Thymus (tissue), 11 donors: ENCODE measurements around the gene SSTR5. TPM values are rescaled to one million over a fixed set of nuclear protein-coding genes. Genes with fewer than 3 reads are reported as not detected.
"Not testable (repeated sequence)": the region's sequence is repeated elsewhere in the genome, so short reads cannot be mapped to it uniquely, and the experiment has no call there.

Source experiments
- DNase-seq, 9 donors: peaks; one replicate each; pipeline ENCODE4 v3.0.0-alpha.2; 2013; ENCODE audit warnings: low spot score in 9 of 9, low read depth in 6 of 9, missing footprints in 1 of 9
- H3K27ac ChIP-seq, 2 donors: one replicate each; pipeline ENCODE4 v1.5.1; 2013; ENCODE audit warnings: control low read depth in 1 of 2, low read depth in 1 of 2, low read length in 1 of 2, mild to moderate bottlenecking in 1 of 2, moderate library complexity in 1 of 2
- H3K27me3 ChIP-seq, 2 donors: one replicate each; pipeline ENCODE4 v1.5.1; 2013; ENCODE audit warnings: low read length in 1 of 2; ENCODE audit not compliant: control insufficient read depth in 2 of 2, insufficient read depth in 1 of 2
- H3K36me3 ChIP-seq, 2 donors: one replicate each; pipeline ENCODE4 v1.5.1; 2013; ENCODE audit warnings: low read length in 1 of 2, mild to moderate bottlenecking in 1 of 2, moderate library complexity in 1 of 2; ENCODE audit not compliant: control insufficient read depth in 2 of 2, insufficient read depth in 2 of 2
- H3K4me1 ChIP-seq, 2 donors: one replicate each; pipeline ENCODE4 v1.5.1; 2013; ENCODE audit warnings: low read length in 2 of 2; ENCODE audit not compliant: control insufficient read depth in 2 of 2, insufficient read depth in 2 of 2
- H3K4me3 ChIP-seq, 2 donors: one replicate each; pipeline ENCODE4 v1.5.1; 2013; ENCODE audit warnings: low read length in 2 of 2, control low read depth in 1 of 2, mild to moderate bottlenecking in 1 of 2
- H3K9me3 ChIP-seq, 2 donors: one replicate each; pipeline ENCODE4 v1.5.1; 2013; ENCODE audit warnings: low read length in 1 of 2, mild to moderate bottlenecking in 1 of 2; ENCODE audit not compliant: control insufficient read depth in 2 of 2, insufficient read depth in 1 of 2
- WGBS: extraction: QIAGEN DNeasy Blood & Tissue Kit; methylation state at CpG from one replicate; pipeline ENCODE4 v1.1.7; 2013; 5-methylcytosine and 5-hydroxymethylcytosine counted together
- polyA plus RNA-seq: library from polyadenylated mRNA; stranded (reverse); fragments of 200-250 nt; gene quantifications from one replicate; pipeline ENCODE4 v1.2.3, GENCODE V29; 2013
- total RNA-seq: library from RNA; stranded (reverse); fragments of 120-200 nt; gene quantifications from one replicate; pipeline ENCODE4 v1.2.4, GENCODE V29; 2013
- donor health status: healthy.

The SSTR5 gene
- total and polyA plus RNA-seq, 2 donors, result not detected

GRCh38 chr16:1089822-1090619 lies 17.5 kb downstream of the SSTR5 start:
- 41% methylated on average over 38 of the region's 38 CpGs for WGBS
- no peaks in the 10 kb centered on the region for H3K36me3 ChIP-seq
- peaks cover 4 to 39% of the 10 kb centered on the region in 2 donors for H3K9me3 ChIP-seq
- no peak overlapping the region for H3K27ac ChIP-seq
- H3K4me3 ChIP-seq, result no peak overlapping the region
- no peak for DNase-seq
- peaks cover 2 to 29% of the 10 kb centered on the region in 2 donors for H3K27me3 ChIP-seq
- H3K4me1 ChIP-seq, result no peaks in the 10 kb centered on the region

- DNase-seq, result no peak
- H3K27ac ChIP-seq, result no peak overlapping the region
- H3K4me1 ChIP-seq, result no peaks in the 10 kb centered on the region
- WGBS, result 55% methylated on average over 27 of the region's 27 CpGs
- peaks cover 2 to 29% of the 10 kb centered on the region in 2 donors for H3K27me3 ChIP-seq
- no peaks in the 10 kb centered on the region for H3K36me3 ChIP-seq
- no peak overlapping the region for H3K4me3 ChIP-seq
- H3K9me3 ChIP-seq, result peaks cover 4 to 31% of the 10 kb centered on the region in 2 donors
These were observed 18.4 kb downstream of the SSTR5 start for GRCh38 chr16:1090620-1091587.

DNA sequence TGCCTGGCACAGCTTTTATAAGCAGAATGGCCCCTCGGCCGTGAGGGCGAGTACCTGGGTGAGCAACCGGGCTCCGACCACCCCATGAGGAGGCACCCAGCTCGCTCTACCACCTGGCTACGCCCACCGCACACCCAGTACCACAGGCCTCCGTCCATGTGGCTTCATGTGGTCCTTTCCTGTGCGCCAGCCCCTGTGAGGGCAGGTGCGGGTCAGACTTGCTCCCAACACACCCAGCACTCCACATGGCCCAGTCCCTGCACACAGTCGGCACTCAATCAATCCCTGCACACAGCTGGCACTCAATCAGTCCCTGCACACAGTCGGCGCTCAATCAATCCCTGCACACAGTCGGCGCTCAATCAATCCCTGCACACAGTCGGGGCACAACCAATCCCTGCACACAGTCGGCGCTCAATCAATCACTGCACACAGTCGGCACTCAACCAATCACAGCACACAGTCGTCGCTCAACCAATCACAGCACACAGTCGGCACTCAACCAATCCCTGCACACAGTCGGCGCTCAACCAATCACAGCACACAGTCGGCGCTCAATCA lies 19.5 kb downstream of the SSTR5 start:
- WGBS, result 98% methylated on average over 27 of the region's 27 CpGs
- Histone ChIP-seq H3K27me3 (peaks cover 2 to 29% of the 10 kb centered on the region in 2 donors), H3K27ac (no peak overlapping the region), H3K9me3 (peaks cover 4 to 31% of the 10 kb centered on the region in 2 donors), H3K4me1 (no peaks in the 10 kb centered on the region), H3K4me3 (no peak overlapping the region), H3K36me3 (no peaks in the 10 kb centered on the region)
- no peak for DNase-seq

- not testable (repeated sequence) for DNase-seq, H3K4me1 ChIP-seq, H3K36me3 ChIP-seq, H3K27ac ChIP-seq, H3K4me3 ChIP-seq
- peaks cover 2 to 29% of the 10 kb centered on the region in 2 donors for H3K27me3 ChIP-seq
- WGBS, result 96% methylated on average over 33 of the region's 40 CpGs
- H3K9me3 ChIP-seq, result peaks cover 4 to 31% of the 10 kb centered on the region in 2 donors
These were observed 20.2 kb downstream of the SSTR5 start for GRCh38 chr16:1092685-1093283.

GRCh38 chr16:1093284-1094123 lies 21.0 kb downstream of the SSTR5 start:
- WGBS, result 48% methylated on average over 85 of the region's 85 CpGs
- H3K9me3 ChIP-seq, result peaks cover 4 to 25% of the 10 kb centered on the region in 2 donors
- H3K4me3 ChIP-seq, result no peak overlapping the region
- H3K27me3 ChIP-seq, result peaks cover 2 to 31% of the 10 kb centered on the region in 2 donors
- peak in 2 of 9 donors; percentile 7 to 8 for DNase-seq
- no peaks in the 10 kb centered on the region for H3K36me3 ChIP-seq
- H3K4me1 ChIP-seq, result no peaks in the 10 kb centered on the region
- no peak overlapping the region for H3K27ac ChIP-seq

- no peaks in the 10 kb centered on the region for H3K36me3 ChIP-seq
- no peak for DNase-seq
- peaks cover 3 to 32% of the 10 kb centered on the region in 2 donors for H3K27me3 ChIP-seq
- no peak overlapping the region for H3K27ac ChIP-seq
- H3K9me3 ChIP-seq, result peaks cover 4 to 19% of the 10 kb centered on the region in 2 donors
- WGBS, result 76% methylated on average over 13 of the region's 13 CpGs
- H3K4me1 ChIP-seq, result no peaks in the 10 kb centered on the region
- H3K4me3 ChIP-seq, result no peak overlapping the region
These were observed 21.6 kb downstream of the SSTR5 start for GRCh38 chr16:1094124-1094479.

- WGBS, result 76% methylated on average over 29 of the region's 29 CpGs
- H3K27me3 ChIP-seq, result peaks cover 6 to 33% of the 10 kb centered on the region in 2 donors
- H3K4me3 ChIP-seq, result no peak overlapping the region
- no peak for DNase-seq
- no peaks in the 10 kb centered on the region for H3K4me1 ChIP-seq
- peaks cover 4 to 18% of the 10 kb centered on the region in 2 donors for H3K9me3 ChIP-seq
- no peaks in the 10 kb centered on the region for H3K36me3 ChIP-seq
- H3K27ac ChIP-seq, result no peak overlapping the region
These were observed 22.3 kb downstream of the SSTR5 start for GRCh38 chr16:1094601-1095449.
